ENCODE data around the gene CAMKK1.

CAMKK1 gene

GRCh38 chr17:3893003-3893719 lies at the start of gene CAMKK1:
Gene CAMKK1 (minus strand): TSS chr17:3893053. CDS start chr17:3885687, 7,366 bp downstream.
- DNase-seq = peak; percentile 94

GRCh38 chr17:3940965-3941698 lies 48.3 kb upstream of the CAMKK1 start:
- no peak for DNase-seq

DNA sequence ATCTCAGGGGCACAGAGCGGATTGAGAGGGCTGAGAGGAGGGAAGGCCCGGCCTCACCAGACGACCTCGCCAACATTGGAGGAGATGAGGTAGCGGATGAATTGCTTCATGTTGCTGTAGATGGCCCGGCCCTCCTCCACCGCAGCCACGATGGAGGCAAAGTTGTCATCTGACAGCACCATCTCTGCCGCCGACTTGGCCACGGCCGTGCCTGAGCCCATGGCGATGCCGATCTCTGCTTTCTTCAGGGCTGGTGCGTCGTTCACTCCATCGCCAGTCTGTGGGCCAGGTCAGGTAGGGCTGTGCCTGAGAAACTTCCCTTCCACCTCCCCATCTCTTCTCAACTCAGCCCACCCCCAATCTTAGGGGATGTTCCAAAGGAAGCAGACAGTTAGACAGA lies 44.5 kb upstream of the CAMKK1 start:
- DNase-seq = no peak

- no peak for DNase-seq
Measured at GRCh38 chr17:3935825-3936355, 43.0 kb upstream of the CAMKK1 start.

- DNase-seq = no peak
Measured at GRCh38 chr17:3935140-3935542, 42.3 kb upstream of the CAMKK1 start.

DNA sequence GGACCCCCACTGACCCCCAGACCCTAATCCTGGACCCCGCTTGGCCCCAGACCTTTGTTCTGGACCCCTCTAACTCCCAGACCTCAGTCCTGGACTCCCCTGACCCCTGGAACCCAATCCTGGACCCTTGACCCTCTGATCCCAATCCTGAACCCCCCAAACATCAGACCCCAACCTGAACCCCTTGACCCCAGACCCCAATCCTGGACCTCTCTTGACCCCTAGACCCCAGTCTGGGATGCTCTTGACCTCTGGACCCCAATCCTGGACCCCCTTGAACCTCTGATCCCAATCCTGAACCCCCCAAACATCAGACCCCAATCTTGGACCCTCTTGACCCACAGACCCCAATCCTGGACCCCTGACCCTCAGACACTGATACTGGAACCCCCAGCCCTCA lies 36.9 kb upstream of the CAMKK1 start:
- no peak for DNase-seq

DNA sequence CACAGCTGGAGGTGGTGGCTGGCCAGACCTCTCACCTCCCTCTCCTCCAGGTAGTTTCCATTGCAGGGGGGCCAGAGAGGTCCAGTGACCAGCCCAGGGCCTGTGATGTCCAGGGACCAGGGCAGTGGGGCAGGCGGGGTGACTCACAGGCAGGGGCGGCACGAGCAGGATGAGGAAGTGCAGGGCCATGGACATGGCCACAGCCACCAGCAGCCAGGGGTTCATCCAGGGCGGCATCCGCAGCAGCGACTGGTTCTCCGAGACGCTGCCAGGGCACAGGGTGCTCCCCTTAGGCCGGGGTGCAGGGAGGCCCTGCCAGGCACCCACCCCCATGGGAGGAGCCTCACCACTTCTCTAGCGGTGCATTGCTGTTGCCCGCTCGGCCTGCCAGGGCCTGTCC lies 36.3 kb upstream of the CAMKK1 start:
- DNase-seq = no peak

DNA sequence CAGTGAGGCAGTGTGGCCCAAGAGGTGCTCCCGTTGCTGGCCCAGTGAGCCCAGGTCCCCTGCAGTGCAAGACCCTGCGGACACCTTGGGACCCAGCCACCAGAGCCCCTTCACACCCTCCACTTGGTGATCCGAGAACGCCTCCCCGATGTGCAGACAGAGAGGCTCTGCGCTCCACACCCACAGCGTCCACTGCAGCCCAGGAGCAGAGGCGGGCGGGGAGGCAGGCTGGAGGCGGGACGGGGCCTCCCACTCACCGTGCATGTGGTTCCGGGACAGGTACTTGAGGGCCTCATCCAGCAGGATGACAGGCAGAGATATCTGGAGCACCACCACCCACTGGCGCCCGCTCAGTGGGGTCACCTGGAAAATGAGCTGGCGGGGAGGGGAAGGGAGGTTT lies 35.6 kb upstream of the CAMKK1 start:
- no peak for DNase-seq

DNA sequence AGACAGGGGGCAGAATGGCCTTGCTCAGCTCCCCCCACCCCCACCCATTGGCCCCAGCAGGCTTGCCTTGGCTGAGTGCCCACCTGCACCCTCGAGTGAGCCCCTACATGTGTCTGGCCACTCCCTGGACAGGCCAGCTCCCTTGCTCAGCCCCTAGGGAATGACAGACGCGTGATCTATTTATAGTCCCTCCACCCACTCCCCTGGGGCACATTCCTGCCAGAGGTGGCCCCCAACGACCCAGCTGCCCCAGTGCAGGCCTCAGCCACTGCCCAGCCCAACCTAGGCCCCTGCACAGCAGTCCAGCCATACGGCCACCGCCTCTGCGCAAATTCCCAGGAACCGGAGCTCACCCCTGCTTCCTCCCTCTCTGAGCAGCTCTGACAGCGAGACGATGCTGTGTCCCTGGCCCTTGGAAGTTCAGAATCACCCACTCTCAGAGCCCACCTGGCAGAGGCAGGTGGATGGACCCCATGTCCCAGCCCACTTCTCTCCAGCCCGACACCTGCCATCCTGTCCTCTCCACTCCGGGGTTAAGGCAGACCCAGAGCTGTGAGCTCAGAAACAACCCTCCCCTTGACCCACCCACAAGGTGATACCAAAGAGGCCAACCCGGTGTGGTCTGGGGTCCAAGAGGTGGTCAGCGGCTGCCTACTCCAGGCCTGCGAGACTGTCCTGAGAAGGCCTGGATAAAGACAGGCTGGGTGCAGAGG lies 34.9 kb upstream of the CAMKK1 start:
- DNase-seq = no peak

DNA sequence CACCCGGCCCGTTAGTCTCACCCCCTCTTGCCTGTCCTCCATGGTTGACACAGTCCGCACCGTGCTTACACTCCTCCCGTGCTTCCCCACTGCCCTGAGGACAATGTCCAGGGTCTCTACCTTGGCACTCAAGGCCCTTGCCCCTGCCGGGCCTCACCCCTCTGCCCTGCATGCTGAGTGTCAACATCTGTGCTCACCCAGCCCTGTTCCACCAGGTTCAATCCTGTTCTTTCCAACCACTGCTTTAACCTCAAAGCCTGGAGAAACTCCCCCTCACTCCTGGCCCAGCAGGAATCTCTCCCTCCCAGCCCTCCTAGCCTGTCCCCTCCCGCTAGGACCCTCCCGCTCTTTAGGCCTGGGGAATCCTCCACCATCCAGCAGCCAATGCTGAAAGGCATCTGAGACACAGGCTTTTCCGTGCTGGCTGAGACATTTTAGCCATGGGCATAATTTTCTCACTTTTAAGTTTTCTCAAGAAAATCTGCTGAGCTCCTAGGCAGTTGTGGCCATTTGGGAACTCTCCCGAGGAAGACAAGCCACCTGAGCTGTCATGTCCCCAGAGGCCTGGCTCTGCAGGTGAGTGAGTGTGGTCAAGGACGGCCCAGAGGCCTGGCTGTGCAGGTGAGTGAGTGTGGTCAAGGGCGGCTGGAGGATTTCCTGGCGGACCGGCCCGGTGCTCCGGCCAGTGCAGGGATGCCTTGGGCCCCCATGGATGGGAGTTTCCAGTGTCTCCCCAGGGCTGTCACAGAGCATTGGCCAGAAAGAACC lies 34.2 kb upstream of the CAMKK1 start:
- no peak for DNase-seq

- DNase-seq = no peak
Measured at GRCh38 chr17:3925684-3926485, 33.0 kb upstream of the CAMKK1 start.

DNA sequence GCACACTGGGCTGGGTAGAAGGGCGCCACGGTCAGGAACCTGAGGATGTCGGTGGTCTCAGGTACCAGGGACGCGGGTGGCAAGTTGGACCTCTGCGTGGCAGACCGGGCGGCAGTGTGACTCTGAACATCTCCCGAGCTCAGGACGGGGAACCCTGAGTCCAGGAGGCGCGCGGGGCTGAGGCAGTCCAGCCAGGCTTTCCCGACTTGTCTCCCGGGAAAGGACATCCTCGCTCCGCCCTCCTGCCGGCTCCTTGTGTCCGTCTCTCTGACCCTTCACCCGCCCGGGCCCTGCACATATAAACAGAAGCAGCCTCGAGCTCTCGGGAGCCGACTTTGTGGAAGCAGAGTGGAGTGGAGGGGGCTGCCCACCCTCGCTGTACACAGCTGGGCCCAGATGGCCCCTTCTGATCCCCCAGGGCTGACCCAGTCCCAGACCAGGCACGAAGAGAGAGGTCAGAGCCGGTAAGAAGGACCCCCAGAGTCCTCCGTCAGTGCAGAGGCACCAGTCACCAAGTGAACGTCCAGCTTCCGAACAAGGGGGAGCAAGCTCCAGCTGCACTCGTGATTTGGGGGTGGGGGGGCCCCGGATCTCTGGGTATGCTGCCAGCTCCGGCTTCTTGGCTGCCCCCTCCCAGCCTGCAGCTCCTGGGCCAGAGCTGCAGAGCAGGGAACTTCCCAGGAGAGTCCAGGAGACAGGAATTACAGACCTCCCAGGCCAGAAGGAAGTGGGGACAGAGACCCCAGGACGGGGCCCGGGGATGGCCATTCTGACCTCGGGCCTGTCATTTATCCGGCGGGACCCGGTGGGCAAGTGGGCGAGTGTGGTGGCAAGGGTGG lies 31.9 kb upstream of the CAMKK1 start:
- no peak for DNase-seq

- DNase-seq = no peak
Measured at GRCh38 chr17:3923466-3924190, 30.8 kb upstream of the CAMKK1 start.

GRCh38 chr17:3922765-3923164 lies 29.9 kb upstream of the CAMKK1 start:
- no peak for DNase-seq

GRCh38 chr17:3921502-3922319 lies 28.9 kb upstream of the CAMKK1 start:
- DNase-seq = no peak

DNA sequence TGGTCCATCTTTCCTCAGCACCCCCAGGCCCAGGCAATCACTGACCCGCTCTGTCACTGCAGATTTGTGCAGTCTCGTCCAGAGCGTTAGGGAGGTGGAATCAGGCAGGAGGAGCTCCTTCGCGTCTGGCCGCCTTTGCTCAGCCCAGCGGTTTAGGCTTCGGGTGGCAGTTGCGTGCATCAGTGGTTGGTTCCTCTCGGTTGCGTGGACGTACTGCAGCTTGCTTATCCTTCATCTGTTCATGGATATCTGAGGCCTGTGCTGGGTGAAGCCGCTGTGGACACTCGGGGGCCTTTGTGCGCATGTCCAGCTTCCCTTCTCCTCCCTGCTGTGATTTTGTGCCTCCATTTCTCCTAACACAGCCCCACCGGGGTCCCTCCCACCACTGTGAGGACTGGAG lies 28.2 kb upstream of the CAMKK1 start:
- no peak for DNase-seq

DNA sequence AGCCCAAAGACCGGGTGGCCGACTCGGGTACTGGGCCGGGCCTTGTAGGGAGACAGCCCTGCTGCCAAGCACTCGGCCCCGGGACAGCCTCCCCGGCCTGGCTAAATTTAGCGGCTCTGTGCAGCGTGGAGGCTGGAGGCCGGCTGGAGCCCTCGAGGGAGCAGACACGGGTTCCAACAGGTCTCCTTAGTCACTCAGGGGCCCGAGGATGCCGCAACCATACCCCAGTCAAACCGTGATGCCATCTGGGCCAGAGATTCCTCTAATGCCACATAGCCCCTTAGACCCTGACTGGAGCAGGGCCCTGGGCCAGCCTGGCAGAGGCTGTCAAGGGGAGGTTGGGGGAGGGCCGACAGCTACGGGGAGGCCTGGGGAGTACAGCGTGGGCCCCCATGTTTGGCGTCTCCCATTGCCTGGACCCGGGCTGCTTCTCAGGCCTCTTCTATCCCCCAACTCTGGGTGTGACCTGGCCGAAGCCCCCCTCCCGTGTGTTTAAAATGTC lies 26.3 kb upstream of the CAMKK1 start:
- no peak for DNase-seq

GRCh38 chr17:3918372-3919122 lies 25.7 kb upstream of the CAMKK1 start:
- DNase-seq = no peak
